PC-3 (cell line): ENCODE measurements around the gene GPAM. TPM values are rescaled to one million over a fixed set of nuclear protein-coding genes. Genes with fewer than 3 reads are reported as not detected.
"Not testable (repeated sequence)": the region's sequence is repeated elsewhere in the genome, so short reads cannot be mapped to it uniquely, and the experiment has no call there.

ENCODE experiments used
- ATAC-seq: fragments of 200-7000 bp; cut with Tn5 transposase; 2 replicates; pipeline ENCODE4 v1.9.1; 2020; ENCODE audit warnings: mild to moderate bottlenecking, moderate library complexity
- BruUV-seq: library from RNA; stranded (reverse); fragments of 400-500 nt; replicated peaks from 2 replicates; lab custom pipeline; 2021; lab: Mats Ljungman, UMichigan
- CTCF ChIA-PET: fragments of 300-600 bp; sonication (Branson Sonifier 250); formaldehyde crosslinking; loops from one replicate; lab custom pipeline; 2022; ENCODE audit warnings: antibody characterized with exemption; lab: Charles Lee
- POLR2A ChIA-PET: fragments of 300-600 bp; sonication (Branson Sonifier 250); formaldehyde crosslinking; loops from one replicate; lab custom pipeline; 2022; ENCODE audit warnings: antibody characterized with exemption; ENCODE audit not compliant: unreplicated experiment; lab: Charles Lee
- DNase-seq: peaks from one replicate; pipeline ENCODE4 v3.0.0-alpha.2; 2015
- H2AFZ ChIP-seq: fragments of 300-600 bp; sonication (generic); 2 replicates; pipeline ENCODE4 v1.6.0; 2016; ENCODE audit warnings: antibody characterized with exemption, low read length
- H3F3A ChIP-seq: fragments of 300-600 bp; sonication (generic); one replicate; pipeline ENCODE4 v1.6.0; 2017; ENCODE audit warnings: antibody characterized with exemption, low read length, control low read depth, mild to moderate bottlenecking; ENCODE audit not compliant: unreplicated experiment
- H3K27ac ChIP-seq: fragments of 300-600 bp; sonication (generic); 2 replicates; pipeline ENCODE4 v1.5.1; 2016; ENCODE audit warnings: mild to moderate bottlenecking, low read length
- H3K27me3 ChIP-seq: fragments of 300-600 bp; sonication (generic); 2 replicates; pipeline ENCODE4 v1.6.1; 2016; ENCODE audit warnings: low read length, mixed read lengths
- H3K36me3 ChIP-seq: fragments of 300-600 bp; sonication (generic); 2 replicates; pipeline ENCODE4 v1.6.1; 2016; ENCODE audit warnings: low read depth, mixed run types, low read length, mixed read lengths
- H3K4me1 ChIP-seq: fragments of 300-600 bp; sonication (generic); 2 replicates; pipeline ENCODE4 v1.5.1; 2016; ENCODE audit warnings: low read length; ENCODE audit not compliant: insufficient read depth
- H3K4me2 ChIP-seq: fragments of 300-600 bp; sonication (generic); 2 replicates; pipeline ENCODE4 v1.6.0; 2016; ENCODE audit warnings: low read length
- H3K4me3 ChIP-seq: fragments of 300-600 bp; sonication (generic); 2 replicates; pipeline ENCODE4 v1.5.1; 2016; ENCODE audit warnings: mild to moderate bottlenecking, low read length, mixed read lengths
- H3K79me2 ChIP-seq: fragments of 300-600 bp; sonication (generic); 2 replicates; pipeline ENCODE4 v1.6.1; 2017; ENCODE audit warnings: low read length, mixed read lengths
- H3K9ac ChIP-seq: fragments of 300-600 bp; sonication (generic); 2 replicates; pipeline ENCODE4 v1.6.0; 2016; ENCODE audit warnings: mild to moderate bottlenecking, low read length
- H3K9me2 ChIP-seq: fragments of 300-600 bp; sonication (generic); replicated peaks from 2 replicates; pipeline ENCODE4 v1.6.1; 2016; ENCODE audit warnings: mixed run types, low read length, mixed read lengths
- H3K9me3 ChIP-seq: fragments of 300-600 bp; sonication (generic); 2 replicates; pipeline ENCODE4 v1.6.1; 2016; ENCODE audit warnings: low read length, mixed read lengths
- H4K20me1 ChIP-seq: fragments of 300-600 bp; sonication (generic); 2 replicates; pipeline ENCODE4 v1.6.1; 2016; ENCODE audit warnings: low read length, mixed read lengths
- EZH2 ChIP-seq: fragments of 300-600 bp; sonication (generic); IDR thresholded peaks from one replicate; pipeline ENCODE4 v1.6.1; 2017; ENCODE audit warnings: antibody characterized with exemption, mild to moderate bottlenecking, low read length; ENCODE audit not compliant: unreplicated experiment
- EZH2phosphoT487 ChIP-seq: fragments of 300-600 bp; sonication (generic); IDR thresholded peaks from 2 replicates; pipeline ENCODE4 v1.6.1; 2018; ENCODE audit warnings: mild to moderate bottlenecking, antibody characterized with exemption, low read length, borderline replicate concordance
- intact Hi-C: fragments of 100-400 bp; cut with micrococcal nuclease; formaldehyde crosslinking; loops from 2 replicates; pipeline ENCODE4 v1.9.0; 2023
- total RNA-seq: library from RNA; depleted of rRNA; stranded (reverse); fragments of >200 nt; gene quantifications from 2 replicates; pipeline ENCODE4 v1.2.3, GENCODE V29; 2014; rRNA removed
- TF ChIP-seq, protein P1 (sequence below): fragments of 300-600 bp; sonication (generic); conservative IDR thresholded peaks from 2 replicates; pipeline ENCODE4 v1.5.1; 2017; ENCODE audit warnings: antibody characterized with exemption, low read depth, mild to moderate bottlenecking, low read length

GPAM gene
- total RNA-seq, 1 experiment from 2014 or later: 6.2 TPM

DNA sequence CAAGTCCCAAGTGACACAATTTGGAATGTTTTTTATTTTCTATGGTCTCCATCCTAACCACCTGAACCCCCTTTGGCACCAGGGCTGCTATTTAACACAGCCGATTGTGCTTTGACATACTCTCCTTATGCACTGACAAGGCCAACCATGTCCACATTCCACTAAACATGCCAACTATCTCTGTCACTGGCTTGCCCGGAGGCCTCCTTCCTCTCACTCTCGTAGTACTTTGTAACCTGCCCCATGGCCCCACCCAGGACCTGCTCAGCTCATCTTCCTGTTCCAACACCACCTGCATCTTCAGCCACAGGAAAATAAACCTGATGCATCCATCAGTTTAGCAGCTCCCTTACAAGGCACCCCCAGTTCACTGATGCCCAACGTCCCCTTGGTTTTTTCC is 63.1 kb downstream of the GPAM start:
- no peaks in the 10 kb centered on the region for H3K9me3 ChIP-seq
- H2AFZ ChIP-seq: no peak overlapping the region
- TF ChIP-seq EZH2 (no peak), EZH2phosphoT487 (no peak)
- TF ChIP-seq, protein P1, sequence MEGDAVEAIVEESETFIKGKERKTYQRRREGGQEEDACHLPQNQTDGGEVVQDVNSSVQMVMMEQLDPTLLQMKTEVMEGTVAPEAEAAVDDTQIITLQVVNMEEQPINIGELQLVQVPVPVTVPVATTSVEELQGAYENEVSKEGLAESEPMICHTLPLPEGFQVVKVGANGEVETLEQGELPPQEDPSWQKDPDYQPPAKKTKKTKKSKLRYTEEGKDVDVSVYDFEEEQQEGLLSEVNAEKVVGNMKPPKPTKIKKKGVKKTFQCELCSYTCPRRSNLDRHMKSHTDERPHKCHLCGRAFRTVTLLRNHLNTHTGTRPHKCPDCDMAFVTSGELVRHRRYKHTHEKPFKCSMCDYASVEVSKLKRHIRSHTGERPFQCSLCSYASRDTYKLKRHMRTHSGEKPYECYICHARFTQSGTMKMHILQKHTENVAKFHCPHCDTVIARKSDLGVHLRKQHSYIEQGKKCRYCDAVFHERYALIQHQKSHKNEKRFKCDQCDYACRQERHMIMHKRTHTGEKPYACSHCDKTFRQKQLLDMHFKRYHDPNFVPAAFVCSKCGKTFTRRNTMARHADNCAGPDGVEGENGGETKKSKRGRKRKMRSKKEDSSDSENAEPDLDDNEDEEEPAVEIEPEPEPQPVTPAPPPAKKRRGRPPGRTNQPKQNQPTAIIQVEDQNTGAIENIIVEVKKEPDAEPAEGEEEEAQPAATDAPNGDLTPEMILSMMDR: no peak
- H3K9me2 ChIP-seq: no peaks in the 10 kb centered on the region
- no peaks in the 10 kb centered on the region for H3K27me3 ChIP-seq
- H3F3A ChIP-seq: no peaks in the 10 kb centered on the region
- no peaks in the 10 kb centered on the region for H4K20me1 ChIP-seq
- H3K4me3 ChIP-seq: no peak overlapping the region
- BruUV-seq: no TSS peak
- POLR2A ChIA-PET: no interaction called here
- H3K4me2 ChIP-seq: no peak overlapping the region
- H3K36me3 ChIP-seq: no peaks in the 10 kb centered on the region
- DNase-seq: no peak
- no peaks in the 10 kb centered on the region for H3K4me1 ChIP-seq
- no peak for ATAC-seq
- H3K27ac ChIP-seq: no peak overlapping the region
- CTCF ChIA-PET: no interaction called here
- H3K9ac ChIP-seq: no peak overlapping the region
- intact Hi-C loops: no loop called here
- H3K79me2 ChIP-seq: no peaks in the 10 kb centered on the region

DNA sequence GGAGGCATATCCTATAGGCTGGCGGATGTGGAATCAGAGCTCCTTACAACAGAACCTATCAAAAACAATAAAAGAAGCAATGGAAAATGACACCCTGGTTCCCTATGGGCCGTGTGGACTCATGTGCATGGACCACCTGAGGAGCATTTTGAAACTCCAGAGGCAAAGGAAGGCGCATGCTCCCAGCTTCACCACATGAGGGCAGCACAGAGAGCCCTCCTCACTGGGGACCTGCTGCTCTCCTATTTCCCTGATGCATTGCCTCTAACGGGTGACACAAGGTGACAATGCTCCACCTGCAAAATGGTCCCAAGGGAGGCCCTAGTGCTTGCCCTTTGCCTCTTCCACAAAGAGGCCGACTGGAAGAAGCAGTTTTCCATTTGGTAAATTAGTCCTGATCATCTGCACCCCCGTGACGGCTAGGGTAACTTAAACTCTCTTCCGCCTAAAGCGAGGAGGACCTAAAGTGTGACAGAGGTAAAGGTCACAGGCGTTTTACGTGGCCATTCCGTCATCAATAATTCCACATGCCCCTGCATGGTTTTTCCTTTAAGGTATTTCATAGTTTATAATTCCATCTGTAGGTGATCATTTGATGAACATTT is 67.7 kb downstream of the GPAM start:
- ATAC-seq (peak; percentile 74), DNase-seq (peak; percentile 53)
- POLR2A ChIA-PET: no interaction called here
- Histone ChIP-seq H3K9ac (no peak overlapping the region), H3K9me2 (no peaks in the 10 kb centered on the region), H4K20me1 (no peaks in the 10 kb centered on the region), H3K4me3 (no peak overlapping the region), H2AFZ (no peak overlapping the region), H3K27ac (no peak overlapping the region), H3K9me3 (no peaks in the 10 kb centered on the region), H3F3A (no peaks in the 10 kb centered on the region), H3K27me3 (no peaks in the 10 kb centered on the region), H3K79me2 (no peaks in the 10 kb centered on the region), H3K4me2 (no peak overlapping the region), H3K36me3 (no peaks in the 10 kb centered on the region), H3K4me1 (no peaks in the 10 kb centered on the region)
- BruUV-seq: no TSS peak
- CTCF ChIA-PET: no interaction called here
- intact Hi-C loops: loop anchor here (2.0 kb wide), 1 partner anchor 199 kb away; no protein-coding TSS in a partner anchor
- TF ChIP-seq, protein P1: peak; percentile 69
- TF ChIP-seq EZH2phosphoT487: no peak
- TF ChIP-seq EZH2: no peak

DNA sequence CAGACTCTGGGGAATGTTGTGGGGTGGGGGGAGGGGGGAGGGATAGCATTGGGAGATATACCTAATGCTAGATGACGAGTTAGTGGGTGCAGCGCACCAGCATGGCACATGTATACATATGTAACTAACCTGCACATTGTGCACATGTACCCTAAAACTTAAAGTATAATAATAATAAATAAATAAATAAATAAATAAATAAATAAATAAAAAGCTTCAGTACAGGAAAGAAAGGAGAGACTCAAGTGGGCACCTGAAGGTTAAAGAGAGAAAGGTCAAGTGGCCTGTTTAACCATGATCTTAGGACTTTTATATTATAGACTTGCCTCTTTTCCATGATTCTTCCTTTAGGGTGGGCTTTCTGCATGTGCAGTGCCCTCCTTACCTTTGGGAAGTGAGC is 73.8 kb downstream of the GPAM start:
- H3K36me3 ChIP-seq, H3K4me3 ChIP-seq, H3K4me1 ChIP-seq, intact Hi-C loops, H3K27ac ChIP-seq, BruUV-seq, ATAC-seq, H2AFZ ChIP-seq, H3K9me3 ChIP-seq, CTCF ChIA-PET, DNase-seq, H3K79me2 ChIP-seq, H3K9ac ChIP-seq, H3K27me3 ChIP-seq, POLR2A ChIA-PET, H4K20me1 ChIP-seq, H3F3A ChIP-seq, H3K9me2 ChIP-seq, H3K4me2 ChIP-seq: not testable (repeated sequence)

Other genes starting within 250 kb of the GPAM start
- gene TECTB, start 99.6 kb upstream of the GPAM start, total RNA-seq: not detected in 2 replicates
- 1.4 TPM in 1 of 2 replicates, not detected in the other for gene ACSL5, start 190.4 kb upstream of the GPAM start, total RNA-seq